B cell (primary cell): ENCODE data around the gene CUTC. TPM values are rescaled to one million over a fixed set of nuclear protein-coding genes. Genes with fewer than 3 reads are reported as not detected.

ENCODE experiments used
- ATAC-seq: fragments of 200-7000 bp; cut with Tn5 transposase; one replicate; pipeline ENCODE4 v1.10.0; 2021; ENCODE audit warnings: low read depth, mild to moderate bottlenecking, moderate number of reproducible peaks, moderate library complexity
- CTCF ChIA-PET: fragments of 350-600 bp; sonication (Branson Sonifier 250); formaldehyde crosslinking; loops from one replicate; lab custom pipeline; 2021; ENCODE audit warnings: antibody characterized with exemption, inconsistent platforms; lab: Charles Lee
- POLR2A ChIA-PET: fragments of 350-600 bp; sonication (Branson Sonifier 250); formaldehyde crosslinking; loops from one replicate; lab custom pipeline; 2021; ENCODE audit warnings: antibody characterized with exemption; lab: Charles Lee
- DNase-seq: peaks from one replicate; pipeline ENCODE4 v3.0.0; 2013
- H2AFZ ChIP-seq: 2 replicates; pipeline ENCODE4 v1.6.1; 2012; ENCODE audit warnings: mild to moderate bottlenecking, low read depth, low read length; ENCODE audit not compliant: insufficient read depth, poor library complexity, severe bottlenecking
- H3K27ac ChIP-seq, 2 donors: 1 replicate in 1 of 2; 2 replicates in 1 of 2; pipeline ENCODE4 v1.5.1; 2012 to 2013; ENCODE audit warnings: low read length in 2 of 2, mild to moderate bottlenecking in 2 of 2, moderate library complexity in 1 of 2
- H3K27me3 ChIP-seq, 4 experiments: fragments of 200-600 bp in 1 of 4; sonication (generic) in 1 of 4; replicated peaks in 1 of 4; 1 replicate in 2 of 4; 2 replicates in 2 of 4; pipeline versions ENCODE4 v1.6.1 to v1.7.0; 2013 to 2016; ENCODE audit warnings: low read length in 3 of 4, mild to moderate bottlenecking in 2 of 4, mixed read lengths in 1 of 4, moderate library complexity in 1 of 4; ENCODE audit not compliant: insufficient read depth in 4 of 4, control insufficient read depth in 3 of 4; ENCODE audit errors: control extremely low read depth in 1 of 4
- H3K36me3 ChIP-seq, 2 experiments: replicated peaks in 1 of 2; 1 replicate in 1 of 2; 2 replicates in 1 of 2; pipeline versions ENCODE4 v1.6.1 to v1.7.1; 2013; ENCODE audit warnings: low read length in 1 of 2; ENCODE audit not compliant: insufficient read depth in 2 of 2, control insufficient read depth in 1 of 2; ENCODE audit errors: control extremely low read depth in 1 of 2, extremely low read depth in 1 of 2
- H3K4me1 ChIP-seq, 2 donors: fragments of 200-600 bp in 1 of 2; sonication (generic) in 1 of 2; 1 replicate in 1 of 2; 2 replicates in 1 of 2; pipeline versions ENCODE4 v1.5.1 to v1.6.1; 2013 to 2017; ENCODE audit warnings: low read length in 2 of 2; ENCODE audit not compliant: control insufficient read depth in 2 of 2, insufficient read depth in 2 of 2
- H3K4me2 ChIP-seq: replicated peaks from 2 replicates; pipeline ENCODE3; 2012; ENCODE audit warnings: mild to moderate bottlenecking, low read depth, low read length; ENCODE audit not compliant: poor library complexity, severe bottlenecking
- H3K4me3 ChIP-seq, 5 experiments: fragments of 200-600 bp in 1 of 5; sonication (generic) in 1 of 5; 1 replicate in 3 of 5; 2 replicates in 2 of 5; pipeline versions ENCODE4 v1.5.1 to v1.7.0; 2011 to 2016; ENCODE audit warnings: low read length in 4 of 5, mild to moderate bottlenecking in 4 of 5, low read depth in 2 of 5, control low read depth in 1 of 5, moderate library complexity in 1 of 5; ENCODE audit not compliant: insufficient read depth in 1 of 5; ENCODE audit errors: control extremely low read depth in 1 of 5, extremely low read depth in 1 of 5
- H3K79me2 ChIP-seq: fragments of 200-600 bp; sonication (generic); one replicate; pipeline ENCODE4 v1.6.0; 2016; ENCODE audit warnings: low read length; ENCODE audit not compliant: control insufficient read depth, insufficient read depth
- H3K9ac ChIP-seq: fragments of 200-600 bp; sonication (generic); 2 replicates; pipeline ENCODE4 v1.6.1; 2017; ENCODE audit warnings: mild to moderate bottlenecking, low read length, moderate library complexity
- H3K9me3 ChIP-seq, 3 donors: one replicate each; pipeline versions ENCODE4 v1.6.1 to v1.7.1; 2013; ENCODE audit warnings: low read length in 2 of 3; ENCODE audit not compliant: control insufficient read depth in 2 of 3, insufficient read depth in 1 of 3; ENCODE audit errors: control extremely low read depth in 1 of 3
- H4K20me1 ChIP-seq: 2 replicates; pipeline ENCODE4 v1.6.0; 2012; ENCODE audit warnings: mild to moderate bottlenecking, low read length; ENCODE audit not compliant: insufficient read depth, control insufficient read depth, poor library complexity, severe bottlenecking
- H3K27ac Mint-ChIP-seq: one replicate; pipeline ENCODE4 v1.8.0; 2021; ENCODE audit warnings: mixed read lengths
- H3K27me3 Mint-ChIP-seq: one replicate; pipeline ENCODE4 v1.8.0; 2021; ENCODE audit warnings: mixed read lengths
- H3K4me1 Mint-ChIP-seq: one replicate; pipeline ENCODE4 v1.8.0; 2021; ENCODE audit warnings: mixed read lengths
- H3K4me3 Mint-ChIP-seq: one replicate; pipeline ENCODE4 v1.8.0; 2021; ENCODE audit warnings: mixed read lengths
- H3K9me3 Mint-ChIP-seq: one replicate; pipeline ENCODE4 v1.8.0; 2022; ENCODE audit warnings: mixed read lengths; ENCODE audit not compliant: insufficient read depth
- EZH2 ChIP-seq: IDR thresholded peaks from 2 replicates; pipeline ENCODE4 v1.6.1; 2012; ENCODE audit warnings: borderline replicate concordance, low read depth, mild to moderate bottlenecking, moderate library complexity, low read length; ENCODE audit not compliant: insufficient read depth, poor library complexity, severe bottlenecking
- WGBS: methylation state at CpG from one replicate; pipeline ENCODE4 v1.1.5; 2013; ENCODE audit warnings: missing lambda C conversion rate; ENCODE audit not compliant: insufficient coverage; 5-methylcytosine and 5-hydroxymethylcytosine counted together
- intact Hi-C: fragments of 100-400 bp; cut with micrococcal nuclease; formaldehyde crosslinking; loops from one replicate; pipeline ENCODE4 v1.10.0; 2022
- polyA minus RNA-seq: library from RNA; depleted of rRNA, polyadenylated mRNA; stranded (reverse); fragments of >200 nt; gene quantifications from 2 replicates; pipeline ENCODE4 v1.2.3, GENCODE V29; 2012
- polyA plus RNA-seq: library from polyadenylated mRNA; depleted of rRNA; stranded (reverse); fragments of >200 nt; gene quantifications from 2 replicates; pipeline ENCODE4 v1.2.3, GENCODE V29; 2012
- total RNA-seq, 2 donors: library from RNA; stranded (reverse); fragments of 120-200 nt in 1 of 2; gene quantifications; 1 replicate in 1 of 2; 2 replicates in 1 of 2; pipeline versions ENCODE4 v1.2.3 to v1.2.4, GENCODE V29; 2013 to 2022
- TF ChIP-seq, protein P1 (sequence below): fragments of 200-600 bp; IDR thresholded peaks from one replicate; pipeline ENCODE4 v1.8.0; 2022; ENCODE audit warnings: antibody characterized with exemption, mild to moderate bottlenecking

CUTC gene
- total RNA-seq: 32.0 and 33.3 TPM in 2 replicates
- 41.2 TPM for total RNA-seq (2013)
- 22.8 and 37.9 TPM in 2 replicates for polyA plus RNA-seq
- 14.6 and 17.6 TPM in 2 replicates for polyA minus RNA-seq

DNA sequence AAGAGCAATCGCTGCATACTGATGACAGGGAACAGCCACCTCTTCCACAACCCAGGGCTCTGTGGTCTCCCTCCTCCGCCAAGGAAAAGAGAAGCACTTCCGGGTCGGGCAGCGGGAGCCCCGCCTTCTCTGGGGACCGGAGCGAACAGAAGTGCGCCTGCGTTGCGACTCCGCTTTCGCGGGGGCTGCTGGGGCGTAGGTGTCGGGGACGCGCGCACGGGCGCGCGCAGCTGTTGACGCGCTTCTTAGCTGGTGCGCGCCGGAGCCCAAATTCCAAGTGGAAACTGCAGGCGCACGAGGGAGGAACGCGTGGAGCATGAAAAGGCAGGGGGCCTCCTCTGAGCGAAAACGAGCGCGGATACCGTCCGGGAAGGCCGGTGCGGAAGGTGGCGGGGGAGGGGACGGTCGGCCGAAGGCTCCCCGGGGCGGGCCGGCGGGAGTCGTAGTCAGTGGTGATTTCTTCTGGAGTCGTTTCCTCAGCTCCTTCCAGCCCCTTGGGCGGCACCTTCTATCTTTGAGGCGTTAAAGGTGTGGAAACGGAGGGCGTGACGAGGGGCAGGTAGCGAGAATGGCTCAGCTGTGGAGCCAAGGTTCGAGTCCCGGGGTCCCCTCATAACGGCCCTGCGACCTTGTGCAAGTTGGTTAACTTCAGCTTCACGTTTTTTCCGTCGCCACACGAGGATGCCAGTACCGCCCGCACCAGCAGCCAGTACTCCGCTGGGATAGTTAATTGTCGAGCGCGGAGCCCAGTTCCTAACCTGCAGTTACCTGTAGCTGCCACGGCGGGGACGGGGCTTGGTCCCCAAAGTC, at the start of gene CUTC, which contains the start of gene COX15:
CUTC (plus strand) TSS at position 202 of the 810 bp plus-strand sequence; CDS start at position 317, 115 bp downstream.
COX15 (minus strand) TSS at position 95 of the 810 bp plus-strand sequence; CDS start at position 17, 78 bp downstream.
- Histone ChIP-seq H3K36me3 (peaks cover 6 to 21% of the 10 kb centered on the region in 2 experiments), H3K9ac (peak within 1 kb of the TSS; percentile 91), H3K79me2 (peaks cover 63% of the 10 kb centered on the region), H2AFZ (peak within 1 kb of the TSS; percentile 96), H3K4me2 (peak within 1 kb of the TSS; percentile 76), H3K4me1 (peaks cover 13 to 24% of the 10 kb centered on the region in 2 donors), H3K27ac (peak within 1 kb of the TSS; percentile 82 to 83), H3K9me3 (no peaks in the 10 kb centered on the region), H3K4me3 (peak within 1 kb of the TSS; percentile 84 to 99 (median 93)), H3K27me3 (no peaks in the 10 kb centered on the region), H4K20me1 (peaks cover 8% of the 10 kb centered on the region)
- ATAC-seq: peak; percentile 93
- peak; percentile 95 for DNase-seq
- Mint-ChIP-seq H3K4me1 (peaks cover 32% of the 10 kb centered on the region), H3K4me3 (peak within 1 kb of the TSS; percentile 95), H3K9me3 (no peaks in the 10 kb centered on the region), H3K27me3 (no peaks in the 10 kb centered on the region), H3K27ac (peak within 1 kb of the TSS; percentile 99)
- CTCF ChIA-PET: interaction anchor here (0.6 to 2.7 kb wide), 8 partner anchors 10 to 803 kb away, joined by 3 to 5 read pairs (median 4); partner anchors contain the start of genes ENTPD7 and HIF1AN
- TF ChIP-seq, protein P1, sequence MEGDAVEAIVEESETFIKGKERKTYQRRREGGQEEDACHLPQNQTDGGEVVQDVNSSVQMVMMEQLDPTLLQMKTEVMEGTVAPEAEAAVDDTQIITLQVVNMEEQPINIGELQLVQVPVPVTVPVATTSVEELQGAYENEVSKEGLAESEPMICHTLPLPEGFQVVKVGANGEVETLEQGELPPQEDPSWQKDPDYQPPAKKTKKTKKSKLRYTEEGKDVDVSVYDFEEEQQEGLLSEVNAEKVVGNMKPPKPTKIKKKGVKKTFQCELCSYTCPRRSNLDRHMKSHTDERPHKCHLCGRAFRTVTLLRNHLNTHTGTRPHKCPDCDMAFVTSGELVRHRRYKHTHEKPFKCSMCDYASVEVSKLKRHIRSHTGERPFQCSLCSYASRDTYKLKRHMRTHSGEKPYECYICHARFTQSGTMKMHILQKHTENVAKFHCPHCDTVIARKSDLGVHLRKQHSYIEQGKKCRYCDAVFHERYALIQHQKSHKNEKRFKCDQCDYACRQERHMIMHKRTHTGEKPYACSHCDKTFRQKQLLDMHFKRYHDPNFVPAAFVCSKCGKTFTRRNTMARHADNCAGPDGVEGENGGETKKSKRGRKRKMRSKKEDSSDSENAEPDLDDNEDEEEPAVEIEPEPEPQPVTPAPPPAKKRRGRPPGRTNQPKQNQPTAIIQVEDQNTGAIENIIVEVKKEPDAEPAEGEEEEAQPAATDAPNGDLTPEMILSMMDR: peak; percentile 64
- TF ChIP-seq EZH2: no peak
- intact Hi-C loops: loop anchor here (1.0 to 5.0 kb wide), 6 partner anchors 73 to 1600 kb away; partner anchors contain the start of genes DNMBP, ENTPD7, GOT1 and R3HCC1L
- under 1% methylated on average over 73 of the region's 73 CpGs for WGBS
- POLR2A ChIA-PET: interaction anchor here (0.5 to 1.0 kb wide), 2 partner anchors 54 to 112 kb away, joined by 4 to 5 read pairs; partner anchors contain the start of gene SLC25A28
